HG03432 (cell line): ENCODE data around the gene GNAT1.

Experiments
- ATAC-seq: cut with Tn5 transposase; IDR thresholded peaks from one replicate; pipeline ENCODE4 v1.9.1; 2021; ENCODE audit warnings: mild to moderate bottlenecking, moderate library complexity; ENCODE audit not compliant: unreplicated experiment

The GNAT1 gene

DNA sequence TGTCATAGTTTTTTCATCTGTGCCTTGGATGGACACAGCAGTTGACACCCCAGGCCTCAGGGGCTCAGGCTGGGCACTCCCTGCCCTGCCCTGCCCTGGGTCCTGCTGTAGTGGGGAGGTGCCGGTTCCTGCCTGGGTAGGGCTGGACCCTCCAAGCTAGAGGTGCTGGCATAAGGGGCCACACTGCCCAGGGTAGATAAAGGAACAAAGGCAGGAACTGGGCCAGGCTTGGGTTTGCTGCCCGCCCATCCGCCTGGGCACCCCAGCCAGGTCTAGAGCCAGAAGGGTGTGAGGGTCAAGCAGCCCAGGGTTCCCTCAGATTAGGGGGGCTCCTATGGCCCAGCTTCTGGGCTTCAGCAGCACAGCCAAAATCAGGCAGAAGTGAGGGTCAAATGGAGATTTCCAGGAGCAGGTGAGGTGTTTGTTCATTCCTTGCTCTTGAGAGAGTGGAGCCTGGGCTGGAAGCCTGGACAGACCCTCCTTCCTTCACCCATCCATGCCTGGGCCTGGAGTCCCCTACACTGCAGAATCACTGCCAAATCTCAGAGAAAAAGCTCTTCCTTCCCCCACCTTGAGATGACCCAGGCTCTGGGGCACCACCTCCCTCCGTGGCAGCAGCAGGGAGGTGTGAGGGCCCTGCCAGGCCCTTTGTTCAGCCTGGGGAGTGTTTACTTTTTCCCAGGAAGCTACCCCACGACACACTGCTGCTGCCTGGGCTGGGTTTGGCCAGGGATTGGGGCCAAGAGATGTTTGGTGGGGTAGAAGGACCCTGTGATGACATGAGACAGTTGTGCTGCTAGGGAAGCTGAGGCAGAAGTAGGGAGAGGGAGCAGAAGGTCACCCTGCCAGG, 29.2 kb upstream of the GNAT1 start:
- ATAC-seq: no peak

DNA sequence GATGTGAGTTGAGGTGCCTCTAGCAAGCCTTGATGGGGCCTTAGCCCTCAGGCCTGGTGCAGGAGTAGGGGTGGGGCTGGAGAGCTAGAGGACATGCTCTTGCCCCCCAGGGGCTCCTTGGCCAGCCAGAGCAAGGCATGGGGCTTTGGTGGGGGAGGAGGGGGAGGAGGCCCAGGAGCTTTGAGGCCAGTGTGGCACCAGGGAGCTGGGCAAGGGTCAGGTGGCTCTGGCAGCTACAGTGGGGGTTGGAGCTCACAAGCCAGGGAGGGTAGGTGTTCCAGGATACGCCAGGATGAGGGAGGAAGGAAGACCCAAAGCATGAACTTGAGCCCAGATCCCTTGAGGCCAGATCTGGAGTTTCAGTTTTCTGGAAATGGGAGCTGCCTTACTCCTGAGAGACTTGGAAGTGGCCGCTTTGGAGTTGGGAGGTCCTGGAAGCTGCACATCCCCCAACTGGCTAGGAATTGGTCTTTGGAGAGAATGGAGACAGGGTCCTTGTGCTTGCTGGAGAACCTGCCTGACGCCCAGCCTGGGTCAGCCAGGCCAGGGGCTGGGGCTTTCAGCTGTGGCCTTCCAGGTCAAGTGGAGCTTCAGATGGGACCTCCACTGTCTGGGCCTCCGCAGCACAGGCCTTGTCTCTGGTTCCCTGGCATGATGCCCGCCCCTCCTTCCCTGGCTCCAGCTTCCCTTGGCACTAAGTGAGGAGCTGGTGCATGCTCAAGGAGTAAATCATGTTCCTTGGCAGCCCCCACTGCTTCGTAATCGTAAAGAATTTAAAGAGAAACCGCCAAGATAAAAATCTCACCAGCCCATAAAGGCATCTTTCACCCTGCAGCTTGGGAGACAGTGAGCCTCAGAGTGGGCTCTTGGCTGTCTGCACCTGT, 27.6 kb upstream of the GNAT1 start:
- no peak for ATAC-seq

GRCh38 chr3:50164481-50164880, 26.9 kb upstream of the GNAT1 start:
- ATAC-seq: no peak

GRCh38 chr3:50164984-50165909, 26.2 kb upstream of the GNAT1 start:
- ATAC-seq: no peak

- no peak for ATAC-seq
These were observed 25.4 kb upstream of the GNAT1 start for GRCh38 chr3:50165910-50166538.

DNA sequence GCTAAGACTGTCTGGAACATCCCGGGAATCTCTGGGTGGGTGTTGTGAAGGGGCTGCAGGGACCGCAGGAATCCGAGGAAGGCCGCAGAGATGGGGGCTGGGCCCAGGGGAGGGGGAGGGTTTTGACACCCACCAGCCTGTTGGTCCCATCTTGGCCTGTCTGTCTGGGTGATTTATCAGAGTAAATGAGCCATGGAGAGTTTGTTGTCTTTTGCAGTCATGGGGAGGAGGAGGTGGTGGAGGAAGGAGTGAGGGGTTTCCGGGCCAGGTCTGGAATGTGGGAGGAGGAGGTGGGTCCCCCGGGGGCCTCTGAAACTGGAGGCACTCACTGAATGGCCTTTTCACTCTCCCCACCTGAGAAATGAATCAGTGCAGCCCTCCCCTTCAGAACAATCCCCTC, 24.8 kb upstream of the GNAT1 start:
- no peak for ATAC-seq

DNA sequence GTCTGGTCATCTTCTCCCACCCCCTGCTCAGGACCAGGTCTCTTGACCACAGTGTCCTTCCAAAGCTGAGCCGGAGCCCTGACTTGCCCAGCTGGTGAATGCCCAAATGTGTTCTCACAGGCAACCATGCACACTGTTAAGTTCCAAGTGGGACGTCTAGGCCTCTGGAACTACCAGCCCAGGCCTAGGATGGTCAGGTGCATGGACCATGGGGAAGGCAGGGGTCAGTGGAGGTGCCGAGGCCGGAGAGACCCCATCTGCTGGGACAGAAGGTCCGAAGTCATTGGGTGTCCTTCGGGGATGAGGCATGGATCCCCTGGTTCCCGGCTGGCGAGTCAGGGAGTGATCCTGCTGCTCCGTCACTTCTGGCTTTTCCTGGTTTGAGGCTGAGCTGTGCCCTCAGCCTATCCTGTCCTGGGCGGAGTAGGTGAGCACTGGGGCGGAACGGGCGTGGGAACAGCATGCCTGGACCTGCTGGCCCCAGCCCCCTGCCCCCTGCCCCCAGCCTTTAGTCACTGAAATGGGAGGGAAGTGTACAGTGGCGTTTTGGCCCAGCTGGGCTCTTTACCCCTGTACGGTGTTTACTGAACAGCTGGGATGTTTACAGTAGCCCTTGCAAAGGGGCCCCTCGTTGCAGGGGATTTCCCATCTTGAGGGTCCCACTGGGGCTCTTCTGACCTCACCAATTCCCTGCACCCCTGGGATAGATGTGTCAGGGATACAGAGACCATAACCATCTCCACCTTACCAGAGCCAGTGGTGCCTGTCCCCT, 24.2 kb upstream of the GNAT1 start:
- ATAC-seq: no peak

- no peak for ATAC-seq
These were observed 23.6 kb upstream of the GNAT1 start for GRCh38 chr3:50167841-50168209.

- ATAC-seq: no peak
These were observed 23.0 kb upstream of the GNAT1 start for GRCh38 chr3:50168388-50168787.

DNA sequence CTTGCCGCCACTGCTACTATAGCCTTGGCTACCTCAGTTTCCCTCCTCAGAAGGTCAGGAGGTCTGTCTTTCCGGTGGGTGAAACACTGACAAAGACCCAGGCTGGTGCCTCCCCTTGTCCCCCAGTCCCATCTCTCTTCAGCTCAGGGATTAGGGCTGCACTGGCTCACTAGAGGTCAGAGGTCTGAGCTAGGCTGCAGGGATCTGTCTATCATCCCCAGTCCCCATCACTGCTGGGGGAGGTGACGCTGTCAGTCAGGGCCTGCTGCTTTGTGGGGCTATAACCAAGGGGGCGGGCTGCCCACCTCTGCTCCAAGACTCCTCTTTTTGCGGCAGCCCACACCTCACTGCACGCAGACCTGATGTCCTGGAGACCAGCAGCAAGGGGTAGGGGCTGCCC, 22.6 kb upstream of the GNAT1 start:
- no peak for ATAC-seq

GRCh38 chr3:50169232-50169832, 22.1 kb upstream of the GNAT1 start:
- ATAC-seq: no peak

GRCh38 chr3:50169858-50170257, 21.6 kb upstream of the GNAT1 start:
- ATAC-seq: no peak

- ATAC-seq: no peak
These were observed 20.7 kb upstream of the GNAT1 start for GRCh38 chr3:50170689-50171088.

GRCh38 chr3:50171540-50172301, 19.7 kb upstream of the GNAT1 start:
- ATAC-seq: no peak

GRCh38 chr3:50172626-50173220, 18.7 kb upstream of the GNAT1 start:
- no peak for ATAC-seq

- ATAC-seq: no peak
These were observed 17.5 kb upstream of the GNAT1 start for GRCh38 chr3:50173685-50174516.

DNA sequence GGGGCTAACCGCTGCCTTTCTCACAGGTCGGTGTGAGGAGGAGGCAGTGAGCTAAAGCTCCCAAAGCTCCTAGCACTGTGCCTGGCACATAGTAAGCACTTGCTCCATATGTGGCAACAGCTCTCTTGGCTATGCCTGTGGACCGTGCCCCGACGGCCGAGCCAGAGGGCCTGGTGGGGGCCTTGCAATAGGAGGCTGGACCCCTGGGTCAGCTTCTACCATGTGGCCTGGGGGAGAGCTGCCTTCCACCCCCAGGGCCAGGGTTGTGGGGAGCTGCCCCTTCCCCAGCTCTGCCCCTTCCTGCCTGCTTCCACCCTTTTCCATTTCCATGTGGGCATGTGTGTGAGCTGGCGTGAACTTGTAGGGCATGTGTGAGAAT, 16.9 kb upstream of the GNAT1 start:
- no peak for ATAC-seq
